DOHH2 (cell line): ENCODE results near the gene SPTSSA.

Experiments
- H3F3A ChIP-seq: fragments of 200-600 bp; sonication (generic), shearing (Covaris generic); 2 replicates; pipeline ENCODE4 v1.6.0; 2016; ENCODE audit warnings: antibody characterized with exemption, mild to moderate bottlenecking; ENCODE audit not compliant: control insufficient read depth, insufficient read depth
- H3K27ac ChIP-seq: fragments of 200-600 bp; sonication (generic); 2 replicates; pipeline ENCODE4 v1.5.1; 2014; ENCODE audit warnings: low read depth, mild to moderate bottlenecking, low read length, moderate library complexity
- H3K27me3 ChIP-seq: fragments of 200-600 bp; sonication (generic); 2 replicates; pipeline ENCODE4 v1.6.1; 2014; ENCODE audit warnings: mild to moderate bottlenecking, low read length, mixed read lengths; ENCODE audit not compliant: control insufficient read depth
- H3K36me3 ChIP-seq: fragments of 200-600 bp; sonication (generic); 2 replicates; pipeline ENCODE4 v1.6.1; 2014; ENCODE audit warnings: mild to moderate bottlenecking, low read length, moderate library complexity, mixed read lengths; ENCODE audit not compliant: control insufficient read depth
- H3K4me1 ChIP-seq: fragments of 200-600 bp; sonication (generic); 2 replicates; pipeline ENCODE4 v1.6.1; 2014; ENCODE audit warnings: mild to moderate bottlenecking, low read length, mixed read lengths; ENCODE audit not compliant: control insufficient read depth
- H3K4me2 ChIP-seq: fragments of 200-600 bp; sonication (generic); 2 replicates; pipeline ENCODE4 v1.6.0; 2014; ENCODE audit warnings: mild to moderate bottlenecking, low read length, moderate library complexity
- H3K4me3 ChIP-seq: fragments of 200-600 bp; sonication (generic); 2 replicates; pipeline ENCODE4 v1.5.1; 2014; ENCODE audit warnings: mild to moderate bottlenecking, low read length, mixed read lengths
- H3K79me2 ChIP-seq: fragments of 200-600 bp; sonication (generic); 2 replicates; pipeline ENCODE4 v1.6.1; 2014; ENCODE audit warnings: mild to moderate bottlenecking, low read length, mixed read lengths; ENCODE audit not compliant: control insufficient read depth
- H3K9me2 ChIP-seq: fragments of 200-600 bp; sonication (generic); replicated peaks from 2 replicates; pipeline ENCODE4 v1.6.1; 2014; ENCODE audit warnings: mild to moderate bottlenecking, low read length, mixed read lengths; ENCODE audit not compliant: control insufficient read depth
- H3K9me3 ChIP-seq: fragments of 200-600 bp; sonication (generic); 2 replicates; pipeline ENCODE4 v1.6.1; 2014; ENCODE audit warnings: antibody characterized with exemption, low read length, mixed read lengths; ENCODE audit not compliant: control insufficient read depth, insufficient read depth
- H4K20me1 ChIP-seq: fragments of 200-600 bp; sonication (generic); 2 replicates; pipeline ENCODE4 v1.6.0; 2014; ENCODE audit warnings: low read depth, mild to moderate bottlenecking, antibody characterized with exemption, low read length, moderate library complexity; ENCODE audit not compliant: control insufficient read depth, insufficient read depth
- CTCF ChIP-seq: fragments of 200-600 bp; sonication (generic); IDR thresholded peaks from one replicate; pipeline ENCODE4 v1.5.1; 2014; ENCODE audit warnings: antibody characterized with exemption, mild to moderate bottlenecking, low read depth, low read length; ENCODE audit not compliant: poor library complexity, severe bottlenecking
- EZH2phosphoT487 ChIP-seq: fragments of 200-600 bp; sonication (generic); IDR thresholded peaks from 2 replicates; pipeline ENCODE4 v1.6.1; 2017; ENCODE audit warnings: borderline replicate concordance, mild to moderate bottlenecking, antibody characterized with exemption, low read length, moderate library complexity, mixed read lengths

SPTSSA gene

GRCh38 chr14:34472706-34473279 lies 10.8 kb upstream of the SPTSSA start:
- Histone ChIP-seq H3K4me1 (no peaks in the 10 kb centered on the region), H3K9me3 (no peaks in the 10 kb centered on the region), H3K36me3 (no peaks in the 10 kb centered on the region), H3K27ac (no peak overlapping the region), H3K4me2 (no peak overlapping the region), H3K9me2 (no peaks in the 10 kb centered on the region), H3F3A (no peaks in the 10 kb centered on the region), H3K27me3 (no peaks in the 10 kb centered on the region), H4K20me1 (no peaks in the 10 kb centered on the region), H3K79me2 (no peaks in the 10 kb centered on the region), H3K4me3 (no peak overlapping the region)
- no peak for TF ChIP-seq EZH2phosphoT487

GRCh38 chr14:34470319-34470718 lies 8.3 kb upstream of the SPTSSA start:
- TF ChIP-seq EZH2phosphoT487 (no peak), CTCF (no peak)
- Histone ChIP-seq H4K20me1 (no peaks in the 10 kb centered on the region), H3K27me3 (no peaks in the 10 kb centered on the region), H3K27ac (no peak overlapping the region), H3K79me2 (no peaks in the 10 kb centered on the region), H3K9me2 (no peaks in the 10 kb centered on the region), H3F3A (no peaks in the 10 kb centered on the region), H3K4me3 (no peak overlapping the region), H3K4me2 (no peak overlapping the region), H3K36me3 (no peaks in the 10 kb centered on the region), H3K4me1 (peaks cover 6% of the 10 kb centered on the region), H3K9me3 (no peaks in the 10 kb centered on the region)

- Histone ChIP-seq H3K4me1 (peaks cover 17% of the 10 kb centered on the region), H3K4me2 (no peak overlapping the region), H4K20me1 (no peaks in the 10 kb centered on the region), H3K9me2 (no peaks in the 10 kb centered on the region), H3F3A (no peaks in the 10 kb centered on the region; the same call in 1 of the 2 replicates), H3K4me3 (no peak overlapping the region), H3K27me3 (no peaks in the 10 kb centered on the region), H3K9me3 (no peaks in the 10 kb centered on the region), H3K27ac (no peak overlapping the region), H3K36me3 (no peaks in the 10 kb centered on the region), H3K79me2 (peaks cover 3% of the 10 kb centered on the region)
- TF ChIP-seq CTCF (no peak), EZH2phosphoT487 (no peak)
Observed at GRCh38 chr14:34466691-34467090, 4.7 kb upstream of the SPTSSA start.

- Histone ChIP-seq H3F3A (no peaks in the 10 kb centered on the region; the same call in 1 of the 2 replicates), H3K9me2 (no peaks in the 10 kb centered on the region), H3K4me2 (peak overlapping the region; percentile 43), H3K27ac (no peak overlapping the region), H3K79me2 (peaks cover 17% of the 10 kb centered on the region), H3K36me3 (no peaks in the 10 kb centered on the region), H3K27me3 (no peaks in the 10 kb centered on the region), H3K4me1 (peaks cover 24% of the 10 kb centered on the region), H4K20me1 (peaks cover 8% of the 10 kb centered on the region; the same call in 1 of the 2 replicates), H3K9me3 (no peaks in the 10 kb centered on the region), H3K4me3 (peak overlapping the region; percentile 29; the same call in 1 of the 2 replicates)
- TF ChIP-seq CTCF (no peak), EZH2phosphoT487 (no peak)
Observed at GRCh38 chr14:34465069-34465859, 3.2 kb upstream of the SPTSSA start.
